ENCODE data around the gene RFTN2.
"Not testable (repeated sequence)": the region's sequence is repeated elsewhere in the genome, so short reads cannot be mapped to it uniquely, and the experiment has no call there.

RFTN2 gene

DNA sequence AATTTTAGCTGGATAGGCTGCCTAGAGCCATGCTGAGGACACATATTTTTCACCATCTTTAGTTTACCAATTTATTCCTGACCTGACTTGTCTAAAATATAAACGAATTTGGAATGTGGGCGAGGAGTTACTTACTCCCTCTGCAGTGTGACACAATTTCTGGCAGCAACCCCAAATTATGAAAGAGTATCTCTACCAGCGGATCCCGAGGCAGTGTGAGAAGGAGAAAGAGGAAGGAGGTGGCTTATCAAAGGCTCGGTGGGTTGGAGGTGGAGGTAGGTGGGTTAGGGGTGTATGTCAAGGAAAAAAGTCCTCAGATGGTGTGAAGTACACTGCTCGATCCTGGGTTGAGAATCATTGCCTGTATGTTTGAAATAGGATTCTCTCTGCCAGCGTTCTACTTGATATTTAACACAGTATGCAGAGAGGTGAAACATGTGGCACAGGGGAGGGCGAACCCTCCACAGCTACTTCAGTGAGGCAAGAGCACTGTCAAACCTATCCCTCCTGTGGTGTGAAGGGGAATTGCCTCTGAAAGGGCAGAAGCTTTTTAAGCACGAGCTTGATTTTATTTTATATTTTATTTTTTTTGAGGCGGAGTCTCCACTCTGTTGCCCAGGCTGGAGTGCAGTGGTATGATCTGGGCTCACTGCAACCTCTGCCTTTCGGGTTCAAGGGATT lies 76.0 kb downstream of the RFTN2 start:
- no peak for DNase-seq

DNA sequence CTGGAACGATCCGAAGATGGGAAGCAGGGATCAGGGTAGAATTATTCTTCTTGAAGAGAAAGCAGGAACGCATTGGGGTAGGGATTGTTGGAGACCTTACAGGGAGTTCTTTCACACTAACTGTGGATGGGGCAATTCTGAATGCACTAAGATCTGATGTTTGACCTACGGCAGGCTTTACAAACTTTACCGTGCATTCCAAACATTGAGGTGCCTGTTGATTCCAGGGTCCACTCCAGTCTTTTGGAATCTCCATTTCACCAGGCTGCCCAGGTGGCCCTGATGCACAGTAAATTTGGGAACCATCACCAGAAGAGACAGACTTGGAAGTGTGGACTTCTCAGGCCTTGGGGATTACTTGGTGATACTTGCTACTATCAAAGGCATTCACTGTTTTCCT lies 76.9 kb downstream of the RFTN2 start:
- no peak for DNase-seq

DNA sequence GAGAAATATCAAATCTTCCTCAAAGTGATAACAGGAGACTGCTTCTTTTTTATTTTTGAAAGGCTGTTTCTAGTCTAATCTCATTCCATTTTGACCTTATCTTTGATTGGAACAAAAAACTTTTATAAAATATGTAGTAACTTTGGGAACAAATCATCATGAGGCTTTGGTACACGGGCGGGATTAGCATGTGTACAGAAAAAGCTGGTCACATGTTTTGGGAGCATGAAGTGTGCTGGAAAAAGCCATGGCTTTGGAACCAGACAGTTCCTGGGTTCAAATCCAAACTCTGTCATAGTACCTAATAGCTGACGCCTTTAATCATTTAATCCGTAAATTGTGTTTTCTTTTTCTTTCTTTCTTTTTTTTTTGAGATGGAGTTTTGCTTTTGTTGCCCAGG lies 78.2 kb downstream of the RFTN2 start:
- no peak for DNase-seq

DNA sequence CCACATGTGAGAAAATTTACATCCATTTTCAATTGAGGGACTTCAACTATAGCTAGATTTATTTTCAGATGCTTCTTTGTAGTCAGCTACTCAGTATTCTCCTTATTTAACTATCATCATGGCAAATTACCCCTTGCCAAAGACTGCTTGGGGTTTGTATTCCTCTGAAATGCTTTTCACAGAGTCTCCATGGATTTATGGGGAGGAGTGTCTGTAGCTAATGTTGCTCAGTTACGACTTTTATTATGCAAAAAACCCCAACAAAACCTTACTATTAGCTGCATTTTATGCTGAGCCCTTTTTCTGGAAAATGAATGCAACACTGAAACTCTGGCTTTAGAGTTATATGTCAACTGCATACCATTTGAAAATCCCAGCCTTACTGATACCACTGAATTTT lies 78.6 kb downstream of the RFTN2 start:
- no peak for DNase-seq

DNA sequence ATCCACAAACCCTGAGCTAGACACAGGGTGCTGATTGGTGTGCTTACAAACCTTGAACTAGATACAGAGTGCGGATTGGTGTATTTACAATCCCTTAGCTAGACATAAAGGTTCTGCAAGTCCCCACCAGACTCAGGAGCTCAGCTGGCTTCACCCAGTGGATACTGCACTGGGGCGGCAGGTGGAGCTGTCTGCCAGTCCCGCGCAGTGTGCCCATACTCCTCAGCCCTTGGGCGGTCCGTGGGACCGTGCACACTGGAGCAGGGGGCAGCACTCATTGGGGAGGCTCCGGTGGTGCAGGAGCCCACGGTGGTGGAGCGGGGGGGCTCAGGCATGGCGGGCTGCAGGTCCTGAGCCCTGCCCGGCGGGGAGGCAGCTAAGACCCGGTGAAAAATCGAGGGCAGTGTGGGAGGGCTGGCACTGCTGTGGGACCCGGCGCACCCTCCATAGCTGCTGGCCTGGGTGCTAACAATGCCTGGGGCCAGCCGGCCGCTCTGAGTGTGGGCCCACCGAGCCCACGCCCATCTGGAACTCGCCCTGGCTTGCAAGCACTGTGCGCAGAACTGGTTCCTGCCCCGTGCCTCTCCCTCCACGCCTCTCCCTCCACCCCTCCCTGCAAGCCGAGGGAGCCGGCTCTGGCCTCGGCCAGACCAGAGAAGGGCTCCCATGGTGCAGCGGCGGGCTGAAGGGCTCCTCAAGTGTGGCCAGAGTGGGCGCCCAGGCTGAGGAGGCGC lies 83.9 kb downstream of the RFTN2 start:
- no peak for DNase-seq

DNA sequence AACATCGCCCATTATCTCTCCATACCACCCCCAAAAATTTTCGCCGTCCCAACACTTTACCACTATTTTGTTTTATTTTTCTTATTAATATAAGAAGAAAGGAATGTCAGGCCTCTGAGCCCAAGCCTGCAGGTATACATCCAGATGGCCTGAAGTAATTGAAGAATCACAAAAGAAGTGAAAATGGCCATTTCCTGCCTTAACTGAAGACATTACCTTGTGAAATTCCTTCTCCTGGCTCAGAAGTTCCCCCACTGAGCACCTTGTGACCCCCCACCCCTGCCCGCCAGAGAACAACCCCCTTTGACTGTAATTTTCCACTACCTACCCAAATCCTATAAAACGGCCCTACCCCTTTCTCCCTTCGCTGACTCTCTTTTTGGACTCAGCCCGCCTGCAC lies 88.1 kb downstream of the RFTN2 start:
- not testable (repeated sequence) for DNase-seq

DNA sequence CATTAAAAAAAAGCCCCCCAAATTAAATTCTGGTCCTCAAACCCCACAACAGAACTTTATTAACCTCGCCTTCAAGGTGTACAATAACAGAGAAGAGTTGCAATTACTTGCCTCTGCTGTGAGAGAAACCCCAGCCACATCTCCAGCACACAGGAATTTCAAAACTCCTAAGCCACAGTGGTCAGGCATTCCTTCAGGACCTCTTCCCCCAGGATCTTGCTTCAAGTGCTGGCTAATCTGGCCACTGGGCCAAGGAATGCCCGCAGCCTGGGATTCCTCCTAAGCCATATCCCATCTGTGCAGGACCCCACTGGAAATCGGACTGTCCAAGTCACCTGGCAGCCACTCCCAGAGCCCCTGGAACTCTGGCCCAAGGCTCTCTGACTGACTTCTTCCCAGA lies 95.2 kb downstream of the RFTN2 start:
- DNase-seq, result not testable (repeated sequence)

DNA sequence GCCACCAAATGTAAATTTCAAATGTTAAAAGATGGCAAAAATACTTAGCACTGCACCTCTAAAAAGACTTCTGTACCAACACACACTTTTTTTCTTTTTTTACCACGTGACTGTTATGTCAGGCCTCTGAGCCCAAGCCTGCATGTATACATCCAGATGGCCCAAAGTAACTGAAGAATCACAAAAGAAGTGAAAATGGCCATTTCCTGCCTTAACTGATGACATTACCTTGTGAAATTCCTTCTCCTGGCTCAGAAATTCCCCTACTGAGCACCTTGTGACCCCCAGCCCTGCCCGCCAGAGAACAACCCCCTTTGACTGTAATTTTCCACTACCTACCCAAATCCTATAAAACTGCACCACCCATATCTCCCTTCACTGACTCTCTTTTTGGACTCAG lies 97.1 kb downstream of the RFTN2 start:
- not testable (repeated sequence) for DNase-seq

DNA sequence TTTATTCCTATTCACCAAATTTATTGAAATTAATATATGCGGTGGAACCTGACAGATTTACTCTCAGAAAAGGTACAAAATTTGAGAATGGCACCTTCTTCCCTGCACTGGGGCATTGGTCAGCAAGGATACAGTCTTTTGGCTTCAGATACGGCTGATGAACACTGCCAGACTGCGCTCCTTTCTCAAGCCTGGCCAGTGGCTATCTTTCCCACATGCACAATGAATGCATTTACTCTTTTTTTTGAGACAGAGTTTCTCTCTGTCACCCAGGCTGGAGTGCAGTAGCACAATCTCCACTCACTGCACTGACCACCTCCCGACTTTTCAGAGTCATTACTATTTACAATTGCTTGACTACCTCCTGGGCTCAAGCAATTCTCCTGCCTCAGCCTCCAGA lies 97.9 kb downstream of the RFTN2 start:
- DNase-seq, result no peak

DNA sequence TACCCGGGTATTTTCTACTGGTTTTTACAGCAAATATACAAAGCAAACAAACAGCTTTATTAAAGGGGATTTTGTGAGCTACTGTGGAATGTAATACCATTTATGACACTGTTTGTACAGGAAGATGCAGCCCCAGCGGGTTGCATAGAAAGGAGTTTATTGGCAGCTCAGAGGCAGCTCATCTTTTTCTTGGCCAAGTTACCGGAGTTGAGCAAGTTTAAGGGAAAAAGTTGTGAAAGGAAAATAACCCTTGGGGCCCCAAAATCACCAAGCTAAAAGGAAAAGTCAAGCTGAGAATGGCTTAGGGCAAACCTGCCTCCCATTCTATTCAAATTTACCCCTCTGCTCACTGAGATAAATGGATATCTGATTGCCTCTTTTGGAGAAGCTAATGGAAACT lies 98.8 kb downstream of the RFTN2 start:
- DNase-seq, result no peak

DNA sequence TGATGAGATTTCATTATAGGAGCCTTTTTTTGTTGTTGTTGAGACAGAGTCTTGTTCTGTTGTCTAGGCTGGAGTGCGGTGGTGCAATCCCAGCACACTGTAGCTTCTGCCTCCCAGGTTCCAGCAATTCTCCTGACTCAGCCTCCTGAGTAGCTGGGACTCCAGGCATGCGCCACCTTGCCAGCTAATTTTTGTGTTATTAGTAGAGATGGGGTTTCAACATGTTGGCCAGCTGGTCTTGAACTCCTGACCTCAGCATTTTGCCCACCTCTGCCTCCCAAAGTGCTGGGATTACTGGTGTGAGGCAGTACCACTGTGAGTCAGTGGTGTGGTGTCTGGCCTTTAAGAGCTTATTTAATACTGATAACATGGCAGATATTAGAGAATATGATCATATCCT lies 99.4 kb downstream of the RFTN2 start:
- DNase-seq, result no peak

DNA sequence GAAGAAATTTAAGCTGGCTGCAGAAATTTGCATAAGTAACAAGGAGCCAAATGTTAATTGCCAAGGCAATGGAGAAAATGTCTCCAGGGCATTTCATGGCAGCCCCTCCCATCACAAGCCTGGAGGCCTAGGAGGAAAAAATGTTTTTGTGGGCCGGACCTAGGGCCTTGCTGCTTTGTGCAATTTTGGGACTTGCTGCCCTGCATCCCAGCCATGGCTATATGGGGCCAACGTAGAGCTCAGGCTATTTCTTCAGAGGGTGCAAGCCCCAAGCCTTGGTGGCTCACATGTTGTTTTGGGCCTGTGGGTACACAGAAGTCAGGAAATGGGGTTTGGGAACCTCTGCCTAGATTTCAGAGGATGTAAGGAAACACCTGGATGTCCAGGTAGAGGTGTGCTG lies 101.8 kb downstream of the RFTN2 start:
- DNase-seq, result no peak

DNA sequence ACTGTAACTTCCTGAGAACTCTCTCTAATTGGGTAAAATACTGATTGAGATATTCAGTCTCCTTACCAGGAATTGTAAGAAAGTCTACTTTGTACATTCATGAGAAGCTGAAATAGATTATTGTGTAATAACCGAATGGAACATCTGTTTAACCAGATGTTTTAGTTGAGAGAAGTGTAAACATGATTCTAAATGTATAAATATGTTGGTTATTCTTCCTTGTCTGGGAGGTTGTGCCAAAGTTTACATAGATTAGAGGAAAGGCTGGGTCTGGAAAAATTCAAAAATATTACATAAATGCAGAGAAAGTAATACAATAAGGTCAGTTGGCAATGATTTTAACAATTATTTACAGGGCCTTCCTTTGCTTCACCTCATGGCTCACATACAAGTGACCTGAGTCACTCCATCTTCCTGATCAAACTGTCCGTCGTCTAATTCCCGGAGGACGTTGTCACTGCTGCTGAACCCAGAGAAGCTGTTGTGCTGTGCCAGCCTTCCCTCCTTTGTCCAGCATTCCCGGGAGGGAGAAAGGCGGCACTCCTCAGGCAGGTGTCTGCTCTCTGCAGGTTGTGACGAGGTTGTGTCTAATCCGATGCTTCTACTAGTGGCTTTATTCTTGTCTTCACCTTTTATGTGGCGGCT lies 103.6 kb downstream of the RFTN2 start:
- no peak for DNase-seq

DNA sequence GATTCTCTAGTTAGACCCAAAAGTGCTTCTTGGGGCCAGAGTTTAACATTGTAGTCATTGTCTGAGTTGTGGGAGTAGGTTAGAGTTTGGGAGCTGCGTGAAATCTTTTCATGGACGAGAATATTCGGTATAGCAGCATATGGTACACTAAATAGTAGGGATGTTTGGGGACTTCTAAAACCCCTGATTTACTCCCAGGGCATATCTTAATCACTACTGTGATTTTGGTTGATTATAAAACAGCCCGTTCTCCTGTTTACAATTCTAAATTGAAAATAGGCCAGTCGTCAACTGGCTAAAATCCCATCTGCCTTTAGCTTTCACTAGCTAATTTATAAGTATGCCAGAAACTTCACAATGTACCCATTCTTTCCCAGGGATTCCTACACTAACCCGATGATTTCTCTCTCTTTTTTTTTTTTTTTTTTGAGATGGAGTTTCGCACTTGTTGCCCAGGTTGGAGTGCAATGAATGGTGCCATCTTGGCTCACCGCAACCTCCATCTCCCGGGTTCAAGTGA lies 115.2 kb downstream of the RFTN2 start:
- no peak for DNase-seq

DNA sequence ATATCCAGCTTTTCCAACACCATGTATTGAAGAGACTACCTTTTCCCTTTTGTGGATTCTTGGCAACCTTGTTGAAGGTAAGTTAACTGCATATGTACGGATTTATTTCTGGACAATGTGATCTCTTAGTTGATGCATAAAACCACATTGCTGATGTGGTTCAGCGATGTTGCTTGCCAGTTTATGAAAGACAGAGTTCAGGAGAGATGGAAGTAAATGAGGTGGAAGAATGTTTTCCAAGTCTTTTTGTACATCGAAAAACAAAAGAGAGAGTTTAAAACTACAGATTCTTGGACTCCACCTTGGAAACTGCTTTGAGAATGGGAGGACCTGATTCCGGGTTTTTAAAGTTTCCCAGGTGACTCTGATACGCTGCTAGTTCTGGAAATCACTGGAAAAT lies 115.7 kb downstream of the RFTN2 start:
- no peak for DNase-seq

DNA sequence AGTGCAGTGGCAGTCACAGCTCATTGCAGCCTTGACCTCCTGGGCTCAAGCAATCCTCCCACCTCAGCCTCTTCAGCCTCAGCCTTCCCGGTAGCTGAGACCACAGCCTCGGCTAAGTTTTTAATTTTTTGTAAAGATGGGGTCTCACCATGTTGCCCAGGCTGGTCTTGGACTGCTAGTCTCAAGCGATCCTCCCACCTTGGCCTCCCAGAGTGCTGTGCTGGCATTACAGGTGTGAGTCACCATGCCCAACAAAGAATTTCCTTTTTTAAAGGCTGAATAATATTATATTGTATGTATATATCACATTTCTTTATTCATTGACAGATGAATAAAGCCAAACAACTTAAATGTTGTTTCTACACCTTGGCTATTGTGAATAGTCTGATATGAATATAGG lies 117.0 kb downstream of the RFTN2 start:
- no peak for DNase-seq

DNA sequence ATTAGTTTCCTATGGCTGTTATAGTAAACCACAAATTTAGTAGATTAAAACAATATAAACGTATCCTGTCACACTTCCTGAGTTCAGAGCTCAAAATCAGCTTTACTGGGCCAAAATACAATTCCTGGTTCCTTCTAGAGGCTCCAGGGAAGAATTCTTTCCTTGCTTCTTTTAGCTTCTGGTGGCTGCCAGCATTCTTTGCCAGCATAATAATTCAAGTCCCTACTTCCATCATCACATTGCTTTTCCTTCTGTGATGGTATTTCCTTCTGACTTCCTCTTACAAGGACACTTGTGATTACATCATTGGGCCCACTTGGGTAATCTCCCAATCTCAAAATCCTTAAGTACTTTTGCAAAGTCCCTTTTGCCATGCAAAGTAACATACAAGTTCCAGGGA lies 118.9 kb downstream of the RFTN2 start:
- no peak for DNase-seq

DNA sequence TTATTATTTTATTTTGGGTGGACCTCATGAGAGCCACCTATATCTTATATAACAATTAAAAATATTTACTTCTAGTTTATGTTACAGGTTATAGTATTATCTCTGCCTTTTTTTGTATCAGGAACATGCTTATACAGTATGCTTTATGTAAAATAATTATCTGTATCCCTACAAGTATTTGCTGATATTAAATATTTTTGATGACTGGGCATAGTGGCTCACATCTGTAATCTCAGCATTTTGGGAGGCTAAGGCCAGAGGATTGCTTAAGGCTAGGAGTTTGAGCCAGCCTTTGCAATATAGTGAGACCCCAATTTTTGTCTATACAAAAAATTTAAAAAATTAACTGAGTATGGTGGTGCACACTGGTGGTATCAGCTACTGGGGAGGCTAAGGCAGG lies 119.9 kb downstream of the RFTN2 start:
- no peak for DNase-seq

DNA sequence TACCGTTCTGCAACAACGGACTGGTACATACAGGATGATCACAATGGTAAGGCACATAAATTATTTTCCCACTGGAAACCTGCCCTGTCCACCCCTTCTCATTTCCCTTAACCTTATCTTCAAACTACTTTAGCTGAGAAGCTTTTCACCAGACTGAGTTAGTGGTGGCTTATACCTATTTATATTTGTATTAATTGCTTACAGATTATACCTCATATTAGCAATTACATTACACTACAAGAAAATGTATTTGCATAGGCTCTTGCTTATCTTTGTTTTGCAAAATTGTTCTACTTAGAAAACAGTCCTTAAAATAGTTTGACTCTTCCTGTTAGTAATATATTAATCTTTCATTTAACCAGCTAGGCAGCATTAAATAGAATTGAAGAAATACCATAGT lies 124.1 kb downstream of the RFTN2 start:
- DNase-seq, result not testable (repeated sequence)

DNA sequence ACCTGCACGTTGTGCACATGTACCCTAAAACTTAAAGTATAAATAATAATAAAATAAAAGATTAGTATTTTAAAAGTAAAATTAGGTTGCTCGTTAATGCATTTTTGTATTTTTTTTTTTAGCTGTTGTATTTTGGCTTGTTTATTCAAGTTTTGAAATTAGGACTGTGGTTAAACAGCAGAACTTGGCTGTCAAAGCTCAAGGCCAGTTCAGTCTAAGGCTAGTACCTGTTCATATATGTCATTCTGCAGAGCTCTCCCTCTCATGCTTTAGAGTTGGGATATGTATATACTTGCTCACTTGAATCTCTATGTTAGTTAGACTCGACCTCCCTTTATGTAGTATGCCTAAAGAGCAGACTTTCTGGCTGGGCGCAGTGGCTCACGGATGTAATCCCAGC lies 126.8 kb downstream of the RFTN2 start:
- DNase-seq, result no peak

DNA sequence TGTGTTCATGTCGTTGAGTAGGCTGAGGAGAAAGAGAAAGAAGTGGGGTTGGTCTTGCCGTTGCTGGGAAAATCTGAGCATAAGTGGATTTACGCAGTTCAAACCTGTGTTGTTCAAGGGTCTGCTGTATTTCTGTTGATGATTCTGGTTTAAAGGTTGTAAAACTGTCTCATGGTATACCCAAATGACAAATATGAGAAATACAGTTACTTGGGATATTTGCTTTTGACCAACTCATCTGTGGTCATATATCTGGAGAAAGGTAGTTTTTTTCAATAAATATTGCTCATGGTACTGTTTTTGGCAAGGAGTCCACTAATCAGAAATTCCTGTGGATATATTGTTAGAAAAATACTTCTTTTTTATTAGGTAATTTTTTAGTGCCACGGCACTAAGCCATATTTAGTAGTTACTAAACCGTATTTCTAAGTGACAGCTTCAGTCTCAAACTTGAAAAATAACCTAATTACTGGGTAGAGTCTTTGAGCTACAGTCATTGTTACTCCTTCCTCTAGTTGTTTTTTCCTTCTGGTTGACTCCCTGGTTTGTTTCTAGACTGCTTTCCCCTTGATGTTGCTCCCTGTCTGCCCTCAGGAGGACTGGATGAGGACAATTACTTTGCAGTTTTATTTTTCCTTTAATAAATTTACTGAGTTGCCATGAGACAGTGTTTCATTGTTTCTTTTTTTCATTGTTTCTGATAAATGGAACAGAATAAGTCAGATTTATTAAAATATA lies 128.1 kb downstream of the RFTN2 start:
- no peak for DNase-seq

DNA sequence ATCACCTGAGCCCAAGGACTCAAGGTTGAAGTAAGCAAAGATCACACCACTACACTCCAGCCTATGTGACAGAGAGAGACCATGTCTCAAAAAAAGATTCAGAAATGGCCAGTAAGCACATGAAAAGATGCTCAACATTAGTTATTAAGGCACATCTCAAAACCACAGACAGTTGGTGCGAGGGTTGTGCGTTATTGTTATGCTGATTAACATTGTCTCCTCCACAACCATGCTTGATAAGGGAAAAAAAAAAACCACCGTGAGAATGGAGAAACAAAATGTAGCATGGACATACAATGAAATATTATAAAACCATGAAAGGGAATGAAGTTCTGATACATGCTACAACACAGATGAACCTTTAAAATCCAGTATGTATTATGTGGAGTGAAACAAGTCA lies 132.2 kb downstream of the RFTN2 start:
- no peak for DNase-seq

DNA sequence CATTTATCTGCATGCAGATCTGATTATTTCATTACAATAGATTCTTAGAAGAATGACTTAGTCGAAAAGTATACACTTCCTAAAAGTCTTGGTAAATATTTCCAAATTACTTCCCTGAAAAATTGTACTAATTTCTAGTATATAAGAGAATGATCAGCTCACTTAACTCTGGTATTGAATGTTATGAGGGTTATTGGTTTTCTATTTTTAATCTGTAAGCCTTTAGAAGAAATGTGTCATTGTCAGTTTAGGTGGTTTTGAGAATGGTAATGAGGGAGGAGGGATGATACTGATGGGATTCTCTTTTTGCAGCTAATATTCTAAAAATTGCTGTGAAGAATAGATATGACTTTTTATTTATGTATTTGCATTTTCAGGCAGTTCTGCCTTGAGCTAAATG lies 135.7 kb downstream of the RFTN2 start:
- no peak for DNase-seq

All from activated effector memory CD4-positive, alpha-beta T cell treated with anti-CD3 and anti-CD28 coated beads, Interleukin-2, amount 50 U/mL, for 16 hours (primary cell).